Osteoblast (primary cell): Measurements from ENCODE around the gene ZNF14. TPM values are rescaled to one million over a fixed set of nuclear protein-coding genes. Genes with fewer than 3 reads are reported as not detected.
A peak's percentile ranks its signal among the peaks of the same experiment; 100 is the strongest.

ENCODE experiments used
- DNase-seq: peaks from one replicate; pipeline ENCODE4 v3.0.0; 2011; ENCODE audit warnings: low spot score, mixed read lengths; ENCODE audit not compliant: insufficient read length; ENCODE audit errors: missing footprints
- H2AFZ ChIP-seq: 2 replicates; pipeline ENCODE4 v1.6.0; 2011; ENCODE audit warnings: mild to moderate bottlenecking, low read length
- H3K27ac ChIP-seq: 2 replicates; pipeline ENCODE4 v1.5.1; 2011; ENCODE audit warnings: mild to moderate bottlenecking, low read depth, low read length, moderate library complexity
- H3K27me3 ChIP-seq: 2 replicates; pipeline ENCODE4 v1.6.0; 2012; ENCODE audit warnings: mild to moderate bottlenecking, control low read depth, inconsistent platforms, low read length, moderate library complexity; ENCODE audit not compliant: insufficient read depth
- H3K36me3 ChIP-seq: 2 replicates; pipeline ENCODE4 v1.5.1; 2011; ENCODE audit warnings: mild to moderate bottlenecking, low read length, control low read depth, moderate library complexity; ENCODE audit not compliant: insufficient read depth
- H3K4me1 ChIP-seq: 2 replicates; pipeline ENCODE4 v1.5.1; 2011; ENCODE audit warnings: mild to moderate bottlenecking, low read length, control low read depth, moderate library complexity; ENCODE audit not compliant: insufficient read depth
- H3K4me2 ChIP-seq: 2 replicates; pipeline ENCODE4 v1.6.0; 2011; ENCODE audit warnings: mild to moderate bottlenecking, low read length; ENCODE audit not compliant: insufficient read depth
- H3K4me3 ChIP-seq: fragments of 200-600 bp; sonication (generic); 3 replicates; pipeline ENCODE4 v1.5.1; 2012; ENCODE audit warnings: mild to moderate bottlenecking, low read length, inconsistent platforms; ENCODE audit not compliant: insufficient read depth
- H3K79me2 ChIP-seq: 2 replicates; pipeline ENCODE4 v1.6.0; 2012; ENCODE audit warnings: mild to moderate bottlenecking, low read length, control low read depth, inconsistent platforms; ENCODE audit not compliant: insufficient read depth
- H3K9me3 ChIP-seq: 2 replicates; pipeline ENCODE4 v1.5.1; 2011; ENCODE audit warnings: low read depth, low read length, control low read depth
- H4K20me1 ChIP-seq: 2 replicates; pipeline ENCODE4 v1.6.0; 2012; ENCODE audit warnings: mild to moderate bottlenecking, low read length, control low read depth; ENCODE audit not compliant: insufficient read depth
- CTCF ChIP-seq: IDR thresholded peaks from 2 replicates; pipeline ENCODE4 v1.5.1; 2011; ENCODE audit warnings: mild to moderate bottlenecking, low read depth, low read length, moderate library complexity; ENCODE audit errors: extremely low read depth
- total RNA-seq: library from RNA; depleted of rRNA; stranded (reverse); fragments of >200 nt; gene quantifications from 2 replicates; pipeline ENCODE4 v1.2.3, GENCODE V29; 2012

The ZNF14 gene
- total RNA-seq, 1 donor = 6.5 TPM

DNA sequence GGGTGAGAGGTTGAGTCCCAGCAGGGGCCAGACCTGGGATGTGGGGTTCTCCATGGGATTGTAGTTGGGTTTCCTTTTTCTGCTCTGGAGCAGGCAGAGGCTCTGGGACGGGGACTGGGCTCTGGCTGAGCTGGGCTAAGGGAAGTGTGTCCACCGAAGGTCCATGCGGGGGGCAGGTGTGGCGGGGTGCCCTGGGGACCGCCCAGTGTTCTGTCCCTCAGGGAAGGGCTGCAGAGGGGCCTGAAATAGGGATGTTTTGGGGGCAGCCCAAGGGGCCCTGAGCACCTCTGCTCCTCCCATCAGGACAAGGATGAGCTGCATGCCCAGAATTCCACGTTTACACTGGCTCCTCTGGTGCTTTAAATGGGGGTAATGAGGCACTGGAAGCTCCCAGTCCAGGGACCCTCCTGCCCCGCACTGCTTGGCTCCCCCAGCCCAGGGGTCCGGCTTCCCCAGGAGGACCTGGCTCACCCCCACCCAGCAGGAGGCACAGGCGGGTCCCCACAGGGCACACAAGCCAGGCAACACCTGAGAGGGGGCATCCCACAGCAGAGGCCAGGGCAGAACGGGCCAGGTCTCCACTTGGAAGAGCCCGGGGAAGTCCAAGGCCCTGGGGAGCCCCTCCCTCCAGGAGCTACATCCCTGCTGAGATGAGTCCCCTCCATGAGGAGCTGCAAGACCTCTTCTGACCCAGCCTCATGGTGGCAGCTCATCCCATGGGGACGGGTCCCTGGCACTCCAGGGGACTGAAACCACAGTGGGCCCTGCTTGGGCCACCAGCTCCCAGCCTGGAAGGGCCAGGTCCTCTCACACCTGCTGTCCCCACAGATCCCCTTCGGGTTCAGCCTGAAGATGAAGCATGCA, 14.7 kb upstream of the ZNF14 start:
- Histone ChIP-seq H3K4me1 (no peaks in the 10 kb centered on the region), H4K20me1 (no peaks in the 10 kb centered on the region), H2AFZ (no peak overlapping the region), H3K27me3 (no peaks in the 10 kb centered on the region), H3K36me3 (no peaks in the 10 kb centered on the region), H3K27ac (no peak overlapping the region), H3K79me2 (no peaks in the 10 kb centered on the region), H3K9me3 (no peaks in the 10 kb centered on the region), H3K4me2 (no peak overlapping the region), H3K4me3 (no peak overlapping the region)
- peak; percentile 66 for DNase-seq
- no peak for TF ChIP-seq CTCF

GRCh38 chr19:19746286-19747213, 13.6 kb upstream of the ZNF14 start:
- H3K27ac ChIP-seq = no peak overlapping the region
- H3K9me3 ChIP-seq = no peaks in the 10 kb centered on the region
- H3K4me3 ChIP-seq = no peak overlapping the region
- DNase-seq = peak; percentile 60
- H2AFZ ChIP-seq = no peak overlapping the region
- no peaks in the 10 kb centered on the region for H3K79me2 ChIP-seq
- no peaks in the 10 kb centered on the region for H3K4me1 ChIP-seq
- no peak overlapping the region for H3K4me2 ChIP-seq
- no peaks in the 10 kb centered on the region for H3K36me3 ChIP-seq
- H4K20me1 ChIP-seq = no peaks in the 10 kb centered on the region
- no peak for TF ChIP-seq CTCF
- no peaks in the 10 kb centered on the region for H3K27me3 ChIP-seq

DNA sequence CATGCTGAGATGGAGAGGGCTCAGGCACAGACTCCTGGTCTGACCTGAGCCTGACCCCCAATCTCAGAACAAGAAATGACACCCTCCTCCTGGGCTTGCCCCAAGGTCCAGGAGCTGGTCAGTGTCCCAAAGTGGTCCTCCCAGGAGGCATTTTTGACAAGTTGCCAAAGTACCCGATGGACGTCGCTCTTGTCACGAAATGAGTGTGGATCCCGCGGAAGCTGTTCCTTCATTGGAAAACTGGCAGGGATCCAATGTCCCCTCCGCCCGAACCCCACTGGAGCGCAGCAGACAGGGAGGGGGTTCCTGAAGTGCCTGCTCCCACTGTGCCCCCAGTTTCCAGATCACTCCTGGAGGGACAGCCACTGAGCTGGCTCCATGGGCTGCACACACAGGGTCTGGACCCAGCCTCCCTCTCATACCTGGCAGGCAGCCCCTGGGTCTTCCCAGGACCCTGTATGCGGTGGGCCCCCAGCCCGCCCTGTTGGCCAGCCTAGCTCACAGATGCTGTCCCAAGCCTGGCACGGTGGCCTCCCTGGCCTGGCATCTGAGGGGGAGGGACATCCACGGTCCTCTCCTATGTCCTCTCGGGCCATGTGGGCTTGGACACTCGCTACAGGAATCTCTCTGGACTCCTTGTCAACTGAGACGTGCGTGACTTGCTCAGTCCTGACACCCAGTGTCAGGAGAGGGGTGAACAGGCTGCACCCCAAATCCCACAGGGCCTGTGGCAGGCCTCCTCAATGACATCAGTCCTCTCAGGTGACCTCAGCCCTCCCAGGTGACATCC, 12.8 kb upstream of the ZNF14 start:
- H3K27me3 ChIP-seq = no peaks in the 10 kb centered on the region
- H3K9me3 ChIP-seq = no peaks in the 10 kb centered on the region
- H3K36me3 ChIP-seq = no peaks in the 10 kb centered on the region
- H3K79me2 ChIP-seq = no peaks in the 10 kb centered on the region
- no peak overlapping the region for H2AFZ ChIP-seq
- H3K27ac ChIP-seq = no peak overlapping the region
- no peaks in the 10 kb centered on the region for H3K4me1 ChIP-seq
- H3K4me3 ChIP-seq = no peak overlapping the region
- peak; percentile 92 for DNase-seq
- H4K20me1 ChIP-seq = no peaks in the 10 kb centered on the region
- TF ChIP-seq CTCF = no peak
- H3K4me2 ChIP-seq = no peak overlapping the region
